Left cardiac atrium (tissue), 4 donors: ENCODE results near the gene FMNL2. TPM values are rescaled to one million over a fixed set of nuclear protein-coding genes. Genes with fewer than 3 reads are reported as not detected.

Experiments
- ATAC-seq, 2 donors: fragments of 200-7000 bp; cut with Tn5 transposase; one replicate each; pipeline ENCODE4 v1.9.1; 2020; ENCODE audit warnings: mild to moderate bottlenecking in 2 of 2, moderate library complexity in 2 of 2
- DNase-seq: peaks from one replicate; pipeline ENCODE4 v3.0.0-alpha.2; 2020
- intact Hi-C, 2 donors: fragments of 100-400 bp; cut with DNase I; formaldehyde crosslinking; loops; one replicate each; pipeline versions ENCODE4 v1.14.1 to v1.15.1; 2022 to 2023
- total RNA-seq, 2 donors: library from RNA; stranded (reverse); fragmentation: NEBNext Ultra II Directional; extraction: Animal tissue kit (Norgen Biotek cat#: 25700); gene quantifications; one replicate each; pipeline ENCODE4 v1.2.1, GENCODE V29; 2021
- donor health status: DM: no; HTN: yes; CAD: no.
- donor health status: DM: no; HTN: yes; CAD: no; lungs with severe emphysema.
- donor health status: DM: yes; HTN: yes; CAD: no.
- donor health status: Dilated cardiomyopathy.

Gene FMNL2
- total RNA-seq, 2 donors from 2014 or later = 11.3 to 16.6 TPM

- intact Hi-C loops = no loop called here
- ATAC-seq (no peak), DNase-seq (no peak)
Measured at GRCh38 chr2:152678808-152679207, 343.8 kb downstream of the FMNL2 start.

DNA sequence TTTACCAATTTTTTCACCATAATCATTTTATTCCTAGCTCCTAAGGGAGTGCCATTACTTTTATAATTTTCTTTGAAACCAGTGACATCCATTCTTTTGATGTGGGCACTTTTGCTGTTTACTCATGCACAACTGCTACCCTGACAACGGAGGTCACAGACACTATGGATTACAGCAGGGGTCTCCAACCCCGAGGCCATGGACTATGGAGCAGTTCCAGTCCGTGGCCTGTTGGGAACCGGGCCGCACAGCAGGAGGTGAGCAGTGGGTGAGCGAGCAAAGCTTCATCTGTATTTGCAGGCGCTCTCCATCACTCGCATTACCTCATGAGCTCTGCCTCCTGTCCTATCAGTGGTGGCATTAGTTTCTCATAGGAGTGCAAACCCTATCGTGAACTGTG, 347.7 kb downstream of the FMNL2 start:
- ATAC-seq = no peak
- no peak for DNase-seq
- intact Hi-C loops = no loop called here

- no peak for ATAC-seq
- intact Hi-C loops = no loop called here
Measured at GRCh38 chr2:152683400-152683799, 348.4 kb downstream of the FMNL2 start.

DNA sequence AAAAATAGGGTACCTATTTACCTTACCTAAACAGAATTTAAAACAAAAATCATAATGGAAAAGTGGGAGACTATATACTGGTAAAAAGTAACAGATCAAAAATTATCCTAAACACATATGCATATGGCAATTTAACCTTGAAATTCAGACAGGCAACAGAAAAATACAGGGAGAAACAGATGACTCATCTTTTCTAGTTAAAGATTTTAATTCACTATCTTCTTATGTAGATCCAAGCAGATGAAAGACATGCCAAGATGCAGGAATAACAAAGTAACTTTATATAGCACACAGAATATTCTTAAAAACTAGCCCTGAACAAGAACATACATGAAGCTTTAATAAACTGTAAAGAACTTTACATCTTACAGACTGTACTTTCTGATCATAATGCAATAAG, 351.3 kb downstream of the FMNL2 start:
- intact Hi-C loops = no loop called here
- DNase-seq (no peak), ATAC-seq (no peak)

More at GRCh38 chr2:152683400-152683799, 348.4 kb downstream of the FMNL2 start:
- no peak for DNase-seq

GRCh38 chr2:152693033-152693432, 358.1 kb downstream of the FMNL2 start:
- intact Hi-C loops = no loop called here
- no peak for ATAC-seq
- no peak for DNase-seq

DNA sequence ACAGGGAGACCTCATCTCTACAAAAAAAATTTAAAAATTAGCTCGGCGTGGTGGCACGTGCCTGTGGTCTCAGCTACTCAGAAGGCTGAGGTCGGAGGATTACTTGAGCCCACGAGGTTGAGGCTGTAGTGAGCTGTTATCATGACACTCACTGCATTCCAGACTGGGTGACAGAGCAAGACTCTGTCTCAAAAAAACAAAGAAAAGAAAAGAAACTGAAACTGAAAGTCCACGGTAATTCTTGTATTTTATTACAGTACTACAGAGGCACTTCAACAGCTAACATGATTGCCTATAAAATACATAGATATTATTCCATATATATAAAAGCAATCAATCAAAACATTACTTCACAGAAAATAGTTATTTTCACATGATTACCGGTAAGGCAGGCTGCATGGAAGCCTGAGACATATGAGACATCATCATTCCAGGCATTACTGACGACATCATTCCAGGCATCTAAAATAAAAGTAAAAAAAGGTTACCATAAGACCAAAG, 359.2 kb downstream of the FMNL2 start:
- intact Hi-C loops = no loop called here
- DNase-seq = no peak
- ATAC-seq = peak; percentile 47 to 71

DNA sequence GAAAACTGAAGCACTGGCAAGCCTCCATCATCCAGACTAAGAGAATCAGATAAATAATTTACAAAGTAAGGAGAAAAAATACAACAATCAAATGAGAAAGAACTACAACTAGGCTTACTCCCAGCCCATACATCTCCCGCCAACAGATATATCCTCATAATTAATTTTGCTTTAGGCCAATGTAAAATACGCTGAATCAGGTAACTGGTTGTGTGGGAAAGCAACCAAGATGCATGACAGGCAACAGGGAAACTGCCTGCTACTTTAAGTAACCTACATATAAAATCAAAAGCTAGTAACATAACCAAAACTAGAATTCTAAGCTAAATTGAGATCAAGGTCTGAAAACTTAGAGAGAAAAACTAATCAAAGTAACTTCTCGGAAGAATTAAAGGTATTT, 360.8 kb downstream of the FMNL2 start:
- ATAC-seq (no peak), DNase-seq (no peak)
- intact Hi-C loops = no loop called here

DNA sequence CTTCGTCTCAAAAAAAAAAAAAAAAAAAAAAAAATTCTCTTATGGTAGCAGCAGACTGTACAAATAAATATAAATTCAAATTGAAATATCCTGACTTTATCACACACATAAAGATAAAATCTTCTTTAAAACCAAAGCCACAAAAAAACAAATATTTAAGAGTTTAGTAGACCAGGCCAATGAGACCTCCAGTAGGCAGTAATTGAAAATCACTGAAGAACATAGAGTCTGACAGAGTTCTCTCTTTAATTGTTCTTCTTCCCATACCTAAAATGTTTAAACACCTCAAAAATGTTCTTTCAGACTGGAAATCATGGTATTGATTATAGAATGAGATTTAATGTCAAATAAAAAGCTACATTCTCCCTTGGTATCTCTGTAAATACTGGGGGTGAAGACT, 361.5 kb downstream of the FMNL2 start:
- no peak for ATAC-seq
- intact Hi-C loops = no loop called here
- DNase-seq = no peak

Other genes starting within 250 kb of the FMNL2 start
- gene CACNB4, start 236.1 kb upstream of the FMNL2 start, total RNA-seq = under 1 TPM; 0.32 to 0.71 TPM
- 10 to 100 TPM; 25.9 to 27.7 TPM for gene STAM2, start 159.4 kb upstream of the FMNL2 start, total RNA-seq